SK-N-SH (cell line): ENCODE data around the gene VEGFA.

ENCODE experiments used
- GATA2 ChIP-seq: sonication (generic); formaldehyde crosslinking; IDR thresholded peaks from 2 replicates; pipeline ENCODE4 v1.5.0; 2020; ENCODE audit warnings: mild to moderate bottlenecking, missing genetic modification reagents
- TF ChIP-seq, protein P1 (sequence below): fragments of 200-600 bp; sonication (generic); IDR thresholded peaks from 2 replicates; pipeline ENCODE4 v1.6.1; 2017; ENCODE audit warnings: antibody characterized with exemption, mild to moderate bottlenecking, moderate library complexity

DNA sequence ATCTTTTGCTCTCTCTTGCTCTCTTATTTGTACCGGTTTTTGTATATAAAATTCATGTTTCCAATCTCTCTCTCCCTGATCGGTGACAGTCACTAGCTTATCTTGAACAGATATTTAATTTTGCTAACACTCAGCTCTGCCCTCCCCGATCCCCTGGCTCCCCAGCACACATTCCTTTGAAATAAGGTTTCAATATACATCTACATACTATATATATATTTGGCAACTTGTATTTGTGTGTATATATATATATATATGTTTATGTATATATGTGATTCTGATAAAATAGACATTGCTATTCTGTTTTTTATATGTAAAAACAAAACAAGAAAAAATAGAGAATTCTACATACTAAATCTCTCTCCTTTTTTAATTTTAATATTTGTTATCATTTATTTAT, 15.9 kb downstream of the VEGFA start:
- TF ChIP-seq, protein P1, sequence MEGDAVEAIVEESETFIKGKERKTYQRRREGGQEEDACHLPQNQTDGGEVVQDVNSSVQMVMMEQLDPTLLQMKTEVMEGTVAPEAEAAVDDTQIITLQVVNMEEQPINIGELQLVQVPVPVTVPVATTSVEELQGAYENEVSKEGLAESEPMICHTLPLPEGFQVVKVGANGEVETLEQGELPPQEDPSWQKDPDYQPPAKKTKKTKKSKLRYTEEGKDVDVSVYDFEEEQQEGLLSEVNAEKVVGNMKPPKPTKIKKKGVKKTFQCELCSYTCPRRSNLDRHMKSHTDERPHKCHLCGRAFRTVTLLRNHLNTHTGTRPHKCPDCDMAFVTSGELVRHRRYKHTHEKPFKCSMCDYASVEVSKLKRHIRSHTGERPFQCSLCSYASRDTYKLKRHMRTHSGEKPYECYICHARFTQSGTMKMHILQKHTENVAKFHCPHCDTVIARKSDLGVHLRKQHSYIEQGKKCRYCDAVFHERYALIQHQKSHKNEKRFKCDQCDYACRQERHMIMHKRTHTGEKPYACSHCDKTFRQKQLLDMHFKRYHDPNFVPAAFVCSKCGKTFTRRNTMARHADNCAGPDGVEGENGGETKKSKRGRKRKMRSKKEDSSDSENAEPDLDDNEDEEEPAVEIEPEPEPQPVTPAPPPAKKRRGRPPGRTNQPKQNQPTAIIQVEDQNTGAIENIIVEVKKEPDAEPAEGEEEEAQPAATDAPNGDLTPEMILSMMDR: no peak
- no peak for TF ChIP-seq GATA2 (CRISPR knock-in tag)
